Activated B cell treated with CpG ODN at 0.5 μM for 24 hours (primary cell): Measurements from ENCODE around the gene ERICH3. TPM values are rescaled to one million over a fixed set of nuclear protein-coding genes. Genes with fewer than 3 reads are reported as not detected.

Experiments
- ATAC-seq: fragments of 200-7000 bp; cut with Tn5 transposase; one replicate; pipeline ENCODE4 v1.10.0; 2021; ENCODE audit warnings: low read depth, mild to moderate bottlenecking, moderate library complexity
- CTCF ChIA-PET: fragments of 350-600 bp; sonication (Branson Sonifier 250); formaldehyde crosslinking; loops from one replicate; lab custom pipeline; 2021; ENCODE audit warnings: antibody characterized with exemption; lab: Charles Lee
- POLR2A ChIA-PET: fragments of 350-600 bp; sonication (Branson Sonifier 250); formaldehyde crosslinking; loops from one replicate; lab custom pipeline; 2021; ENCODE audit warnings: antibody characterized with exemption; lab: Charles Lee
- DNase-seq: peaks from one replicate; pipeline ENCODE4 v3.0.0; 2022
- H3K27ac Mint-ChIP-seq: one replicate; pipeline ENCODE4 v1.8.0; 2020; ENCODE audit warnings: mixed read lengths
- H3K27me3 Mint-ChIP-seq: one replicate; pipeline ENCODE4 v1.8.0; 2021; ENCODE audit warnings: mixed read lengths
- H3K36me3 Mint-ChIP-seq: one replicate; pipeline ENCODE4 v1.8.0; 2021; ENCODE audit warnings: low read depth, mixed read lengths
- H3K4me1 Mint-ChIP-seq: one replicate; pipeline ENCODE4 v1.8.0; 2021; ENCODE audit warnings: mixed read lengths
- H3K4me3 Mint-ChIP-seq: one replicate; pipeline ENCODE4 v1.8.0; 2020; ENCODE audit warnings: mild to moderate bottlenecking, mixed read lengths
- H3K9me3 Mint-ChIP-seq: one replicate; pipeline ENCODE4 v1.8.0; 2020; ENCODE audit warnings: mixed read lengths
- CTCF ChIP-seq: fragments of 200-600 bp; IDR thresholded peaks from one replicate; pipeline ENCODE4 v1.8.0; 2022; ENCODE audit warnings: antibody characterized with exemption, mild to moderate bottlenecking
- intact Hi-C: fragments of 100-400 bp; cut with micrococcal nuclease; formaldehyde crosslinking; loops from one replicate; pipeline ENCODE4 v1.15.1; 2024
- total RNA-seq: library from RNA; stranded (reverse); gene quantifications from 2 replicates; pipeline ENCODE4 v1.2.3, GENCODE V29; 2022

ERICH3 gene
- total RNA-seq, 1 donor from 2014 or later, result 0.49 TPM

GRCh38 chr1:74689621-74690363 is 16.2 kb upstream of the ERICH3 start:
- no peaks in the 10 kb centered on the region for H3K27me3 Mint-ChIP-seq
- no peaks in the 10 kb centered on the region for H3K36me3 Mint-ChIP-seq
- H3K4me1 Mint-ChIP-seq, result no peaks in the 10 kb centered on the region
- ATAC-seq, result no peak
- intact Hi-C loops, result loop anchor here (1.0 kb wide), 2 partner anchors 185 to 220 kb away; no protein-coding TSS in a partner anchor
- ChIA-PET POLR2A (no interaction called here), CTCF (interaction anchor here (0.7 to 2.0 kb wide), 15 partner anchors 9 to 850 kb away, joined by 3 to 11 read pairs (median 4); no protein-coding TSS in a partner anchor)
- DNase-seq, result no peak
- no peak overlapping the region for H3K27ac Mint-ChIP-seq
- TF ChIP-seq CTCF, result peak; percentile 21
- H3K9me3 Mint-ChIP-seq, result no peaks in the 10 kb centered on the region
- no peak overlapping the region for H3K4me3 Mint-ChIP-seq

- Mint-ChIP-seq H3K27ac (no peak overlapping the region), H3K9me3 (no peaks in the 10 kb centered on the region), H3K4me3 (no peak overlapping the region), H3K27me3 (no peaks in the 10 kb centered on the region), H3K4me1 (peaks cover 1% of the 10 kb centered on the region), H3K36me3 (no peaks in the 10 kb centered on the region)
- intact Hi-C loops, result no loop called here
- DNase-seq, result no peak
- no peak for TF ChIP-seq CTCF
- CTCF ChIA-PET, result no interaction called here
- no peak for ATAC-seq
- POLR2A ChIA-PET, result no interaction called here
These were observed 13.3 kb upstream of the ERICH3 start for GRCh38 chr1:74686928-74687327.

- H3K36me3 Mint-ChIP-seq, result no peaks in the 10 kb centered on the region
- H3K27me3 Mint-ChIP-seq, result no peaks in the 10 kb centered on the region
- no peak for ATAC-seq
- H3K4me3 Mint-ChIP-seq, result no peak overlapping the region
- no peak overlapping the region for H3K27ac Mint-ChIP-seq
- no peak for DNase-seq
- peaks cover 12% of the 10 kb centered on the region for H3K4me1 Mint-ChIP-seq
- no peaks in the 10 kb centered on the region for H3K9me3 Mint-ChIP-seq
- TF ChIP-seq CTCF, result no peak
- POLR2A ChIA-PET, result no interaction called here
- intact Hi-C loops, result no loop called here
- CTCF ChIA-PET, result no interaction called here
These were observed 10.7 kb upstream of the ERICH3 start for GRCh38 chr1:74684301-74684700.

GRCh38 chr1:74683656-74684055 is 10.1 kb upstream of the ERICH3 start:
- no peak for ATAC-seq
- peaks cover 12% of the 10 kb centered on the region for H3K4me1 Mint-ChIP-seq
- no peak overlapping the region for H3K27ac Mint-ChIP-seq
- intact Hi-C loops, result no loop called here
- H3K36me3 Mint-ChIP-seq, result no peaks in the 10 kb centered on the region
- no peaks in the 10 kb centered on the region for H3K9me3 Mint-ChIP-seq
- DNase-seq, result no peak
- ChIA-PET CTCF (no interaction called here), POLR2A (no interaction called here)
- no peak overlapping the region for H3K4me3 Mint-ChIP-seq
- no peaks in the 10 kb centered on the region for H3K27me3 Mint-ChIP-seq
- TF ChIP-seq CTCF, result no peak

- peak overlapping the region; percentile 54 for H3K27ac Mint-ChIP-seq
- peaks cover 12% of the 10 kb centered on the region for H3K4me1 Mint-ChIP-seq
- CTCF ChIA-PET, result interaction anchor here (1.2 kb wide), 1 partner anchor 8 kb away, joined by 4 read pairs; no protein-coding TSS in a partner anchor
- DNase-seq (no peak), ATAC-seq (no peak)
- POLR2A ChIA-PET, result interaction anchor here (2.1 kb wide), 1 partner anchor 29 kb away, joined by 5 read pairs; no protein-coding TSS in a partner anchor
- no peaks in the 10 kb centered on the region for H3K9me3 Mint-ChIP-seq
- TF ChIP-seq CTCF, result no peak
- no peaks in the 10 kb centered on the region for H3K36me3 Mint-ChIP-seq
- intact Hi-C loops, result loop anchor here (1.0 kb wide), 1 partner anchor 30 kb away; no protein-coding TSS in a partner anchor
- no peak overlapping the region for H3K4me3 Mint-ChIP-seq
- no peaks in the 10 kb centered on the region for H3K27me3 Mint-ChIP-seq
These were observed 8.3 kb upstream of the ERICH3 start for GRCh38 chr1:74681851-74682250.
